AG04450 (cell line): ENCODE results near the gene NEDD9. TPM values are rescaled to one million over a fixed set of nuclear protein-coding genes. Genes with fewer than 3 reads are reported as not detected.

Experiments
- CTCF ChIA-PET: fragments of 300-600, 350-600 bp; formaldehyde crosslinking; extraction: SDS; loops from one replicate; lab custom pipeline; 2022; ENCODE audit warnings: antibody characterized with exemption, inconsistent platforms; lab: Charles Lee
- POLR2A ChIA-PET: fragments of 350-600 bp; formaldehyde crosslinking; extraction: SDS; loops from one replicate; lab custom pipeline; 2021; ENCODE audit warnings: antibody characterized with exemption, inconsistent platforms; lab: Yijun Ruan, JAX
- DNase-seq: peaks from one replicate; pipeline ENCODE4 v3.0.0-alpha.2; 2011; ENCODE audit warnings: low read depth, low spot score
- H3K27ac ChIP-seq: one replicate; pipeline ENCODE4 v1.5.1; 2012; ENCODE audit warnings: low read depth, low read length, control low read depth
- H3K27me3 ChIP-seq: one replicate; pipeline ENCODE4 v1.6.0; 2012; ENCODE audit warnings: low read length; ENCODE audit not compliant: control insufficient read depth, insufficient read depth
- H3K4me3 ChIP-seq: 2 replicates; pipeline ENCODE4 v1.5.1; 2011; ENCODE audit warnings: mild to moderate bottlenecking, low read depth, low read length, control low read depth
- H3K9me3 ChIP-seq: 2 replicates; pipeline ENCODE4 v1.5.1; 2012; ENCODE audit warnings: low read length; ENCODE audit not compliant: control insufficient read depth, insufficient read depth
- polyA plus RNA-seq: library from polyadenylated mRNA; depleted of rRNA; stranded (reverse); fragments of >200 nt; gene quantifications from 2 replicates; pipeline ENCODE4 v1.2.3, GENCODE V29; 2011
- TF ChIP-seq, protein P1 (sequence below): IDR thresholded peaks from 2 replicates; pipeline ENCODE4 v1.5.1; 2011; ENCODE audit warnings: low read depth, low read length, control low read depth, inconsistent platforms

NEDD9 gene
- polyA plus RNA-seq, 1 experiment, result 7.2 TPM

GRCh38 chr6:11200356-11200755 lies 32.1 kb downstream of the NEDD9 start:
- Histone ChIP-seq H3K4me3 (no peak overlapping the region), H3K27me3 (no peaks in the 10 kb centered on the region), H3K27ac (peak overlapping the region; percentile 13), H3K9me3 (no peaks in the 10 kb centered on the region)
- ChIA-PET POLR2A (no interaction called here), CTCF (no interaction called here)
- DNase-seq, result no peak
- TF ChIP-seq, protein P1, sequence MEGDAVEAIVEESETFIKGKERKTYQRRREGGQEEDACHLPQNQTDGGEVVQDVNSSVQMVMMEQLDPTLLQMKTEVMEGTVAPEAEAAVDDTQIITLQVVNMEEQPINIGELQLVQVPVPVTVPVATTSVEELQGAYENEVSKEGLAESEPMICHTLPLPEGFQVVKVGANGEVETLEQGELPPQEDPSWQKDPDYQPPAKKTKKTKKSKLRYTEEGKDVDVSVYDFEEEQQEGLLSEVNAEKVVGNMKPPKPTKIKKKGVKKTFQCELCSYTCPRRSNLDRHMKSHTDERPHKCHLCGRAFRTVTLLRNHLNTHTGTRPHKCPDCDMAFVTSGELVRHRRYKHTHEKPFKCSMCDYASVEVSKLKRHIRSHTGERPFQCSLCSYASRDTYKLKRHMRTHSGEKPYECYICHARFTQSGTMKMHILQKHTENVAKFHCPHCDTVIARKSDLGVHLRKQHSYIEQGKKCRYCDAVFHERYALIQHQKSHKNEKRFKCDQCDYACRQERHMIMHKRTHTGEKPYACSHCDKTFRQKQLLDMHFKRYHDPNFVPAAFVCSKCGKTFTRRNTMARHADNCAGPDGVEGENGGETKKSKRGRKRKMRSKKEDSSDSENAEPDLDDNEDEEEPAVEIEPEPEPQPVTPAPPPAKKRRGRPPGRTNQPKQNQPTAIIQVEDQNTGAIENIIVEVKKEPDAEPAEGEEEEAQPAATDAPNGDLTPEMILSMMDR, result no peak

GRCh38 chr6:11198663-11199603 lies 33.5 kb downstream of the NEDD9 start:
- Histone ChIP-seq H3K27ac (no peak overlapping the region), H3K4me3 (no peak overlapping the region), H3K27me3 (no peaks in the 10 kb centered on the region), H3K9me3 (no peaks in the 10 kb centered on the region)
- ChIA-PET CTCF (interaction anchor here (0.5 to 1.3 kb wide), 4 partner anchors 9 to 297 kb away, joined by 3 to 6 read pairs (median 4); no protein-coding TSS in a partner anchor), POLR2A (no interaction called here)
- TF ChIP-seq, protein P1, result no peak
- DNase-seq, result no peak

GRCh38 chr6:11197850-11198249 lies 34.6 kb downstream of the NEDD9 start:
- DNase-seq, result no peak
- CTCF ChIA-PET, result interaction anchor here (0.6 kb wide), 2 partner anchors 9 to 121 kb away, joined by 3 read pairs; no protein-coding TSS in a partner anchor
- POLR2A ChIA-PET, result no interaction called here
- no peak overlapping the region for H3K4me3 ChIP-seq
- peak overlapping the region; percentile 71 for H3K27ac ChIP-seq
- no peaks in the 10 kb centered on the region for H3K27me3 ChIP-seq
- TF ChIP-seq, protein P1, result no peak
- H3K9me3 ChIP-seq, result no peaks in the 10 kb centered on the region

- Histone ChIP-seq H3K27me3 (no peaks in the 10 kb centered on the region), H3K4me3 (no peak overlapping the region), H3K9me3 (no peaks in the 10 kb centered on the region), H3K27ac (peak overlapping the region; percentile 92)
- TF ChIP-seq, protein P1, result no peak
- DNase-seq, result peak; percentile 66
- CTCF ChIA-PET, result interaction anchor here (0.6 kb wide), 2 partner anchors 8 to 121 kb away, joined by 3 read pairs; no protein-coding TSS in a partner anchor
- POLR2A ChIA-PET, result interaction anchor here (1.0 kb wide), 1 partner anchor 237 kb away, joined by 3 read pairs; no protein-coding TSS in a partner anchor
These were observed 35.3 kb downstream of the NEDD9 start for GRCh38 chr6:11197175-11197536.
